Activated gamma-delta T cell treated with Interleukin-2 at 50 U/mL for 16 hours (primary cell): Measurements from ENCODE around the gene HTRA2.

Source experiments
- DNase-seq: peaks from one replicate; pipeline ENCODE4 v3.0.0-alpha.2; 2020

Gene HTRA2

GRCh38 chr2:74566076-74566753 is 36.5 kb downstream of the HTRA2 start:
- no peak for DNase-seq

DNA sequence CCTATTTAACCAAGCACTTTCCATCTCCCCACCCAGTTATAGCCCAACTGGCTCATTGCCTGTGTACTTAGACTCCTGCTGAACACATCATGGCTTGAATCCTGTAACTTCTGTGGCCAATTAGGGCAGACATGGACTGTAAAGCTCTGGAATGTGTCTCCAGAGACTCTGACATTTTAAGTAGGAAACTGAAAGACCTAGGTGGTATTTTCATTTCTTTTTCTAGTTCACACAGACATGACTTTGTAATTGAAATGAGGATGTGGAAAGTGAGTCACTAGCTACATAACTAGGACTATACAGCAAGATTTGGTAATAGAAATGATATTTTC is 37.0 kb downstream of the HTRA2 start:
- no peak for DNase-seq

GRCh38 chr2:74567881-74568280 is 38.1 kb downstream of the HTRA2 start:
- DNase-seq = no peak

DNA sequence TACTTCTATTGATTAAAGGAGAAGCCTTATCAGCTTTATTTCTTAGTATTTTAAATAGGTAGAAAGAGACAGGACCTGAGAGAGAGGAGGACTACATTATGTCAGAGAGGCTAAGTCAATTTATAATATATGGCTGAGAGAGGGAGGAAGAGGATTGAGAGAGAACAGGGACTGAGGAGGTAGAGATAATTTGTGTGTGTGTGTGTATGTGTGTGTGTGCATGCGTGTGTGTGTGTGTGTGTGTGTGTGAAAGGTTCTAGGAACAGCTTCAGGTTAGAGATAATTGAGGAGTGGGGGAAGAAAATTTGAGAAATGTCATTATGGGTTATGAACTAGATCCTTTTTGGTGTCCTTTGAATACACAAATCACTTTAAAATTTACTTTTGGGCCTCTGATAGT is 40.0 kb downstream of the HTRA2 start:
- no peak for DNase-seq

DNA sequence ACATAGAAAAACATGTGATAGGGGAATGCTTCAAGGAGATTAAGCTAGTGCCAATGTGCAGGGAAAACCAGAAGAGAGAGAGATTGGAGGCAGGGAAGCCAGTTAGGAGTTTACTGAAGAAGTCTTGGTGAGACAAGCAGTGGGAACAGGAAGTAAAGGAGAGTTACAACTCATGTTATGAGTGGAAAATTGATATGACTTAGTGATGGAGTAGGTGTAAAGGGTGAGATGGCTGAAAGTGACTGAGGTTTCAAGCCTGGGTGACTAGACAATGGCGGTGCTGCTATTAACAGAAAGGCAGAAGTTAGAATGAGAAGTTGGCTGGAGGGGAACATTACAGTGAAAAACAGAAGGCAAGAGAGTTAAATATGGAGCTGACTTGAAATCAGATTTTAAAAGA is 41.3 kb downstream of the HTRA2 start:
- DNase-seq = no peak

DNA sequence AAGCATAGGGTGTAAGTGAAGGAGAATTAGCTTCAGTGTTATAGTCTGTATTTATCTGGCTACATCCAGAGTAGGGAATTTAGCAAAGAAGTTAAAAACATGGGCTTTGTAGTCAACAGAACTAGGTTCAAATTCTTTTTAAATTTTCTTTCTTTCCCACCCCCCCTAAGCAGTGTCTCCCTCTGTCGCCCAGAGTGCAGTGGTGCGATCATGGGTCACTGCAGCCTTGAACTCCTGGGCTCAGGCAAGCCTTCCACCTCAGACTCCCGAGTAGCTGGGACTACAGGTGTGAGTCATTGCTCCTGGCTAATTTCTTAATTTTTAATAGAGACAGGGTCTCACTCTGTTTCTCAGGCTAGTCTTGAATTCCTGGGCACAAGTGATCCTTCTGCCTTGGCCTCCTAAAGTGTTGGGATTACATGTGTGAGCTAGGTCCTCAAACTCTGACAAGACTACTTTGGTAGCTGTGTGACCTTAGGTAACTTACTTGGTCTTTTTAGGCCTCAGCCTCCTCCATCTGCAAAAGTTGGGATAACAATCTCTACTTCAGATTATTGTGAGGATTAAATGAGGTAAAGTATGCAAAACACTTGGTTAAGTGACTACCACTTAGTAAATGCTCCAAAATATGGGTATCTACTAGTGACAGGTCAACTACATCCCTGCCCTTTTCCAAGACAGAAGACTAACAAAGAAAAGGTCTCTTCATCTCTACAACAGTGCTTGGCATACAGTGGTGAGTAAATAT is 42.6 kb downstream of the HTRA2 start:
- no peak for DNase-seq

DNA sequence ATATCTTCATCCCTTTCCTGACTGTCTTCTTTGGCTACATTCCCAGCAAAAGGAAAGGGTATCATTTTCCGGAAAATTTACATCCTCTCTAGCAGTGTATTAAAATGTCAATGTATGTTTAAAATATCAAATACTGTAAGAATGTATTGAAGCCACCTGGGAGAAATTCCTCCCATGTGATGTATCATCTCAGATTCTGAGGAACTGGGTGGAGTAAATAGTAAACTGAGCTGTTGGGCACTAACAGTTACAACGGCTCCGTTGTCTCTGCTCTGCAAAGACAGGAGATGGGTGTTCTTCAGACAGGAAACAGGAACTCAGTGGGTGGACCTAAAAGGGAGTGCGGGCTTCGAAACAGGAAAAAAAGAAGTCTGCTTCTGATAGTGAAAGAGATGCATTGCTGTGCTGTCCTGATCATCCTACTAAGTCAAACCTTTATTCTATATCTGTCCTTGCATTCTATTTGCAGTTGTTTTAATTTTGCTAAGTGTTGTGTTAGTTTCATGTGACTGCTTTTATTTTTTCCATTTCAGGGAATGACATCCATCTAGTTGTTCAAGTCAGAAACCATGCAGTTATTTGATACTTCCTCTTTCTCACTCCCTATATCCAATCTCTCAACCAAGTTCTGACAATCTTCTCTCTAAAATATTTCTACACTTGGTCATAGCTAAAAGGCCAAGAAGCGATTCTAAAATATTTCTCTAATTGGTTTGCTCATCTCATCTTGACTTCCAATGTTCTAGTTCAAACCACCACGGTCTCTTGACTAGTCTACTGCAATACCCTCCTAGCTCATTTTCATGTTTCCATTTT is 44.2 kb downstream of the HTRA2 start:
- no peak for DNase-seq

DNA sequence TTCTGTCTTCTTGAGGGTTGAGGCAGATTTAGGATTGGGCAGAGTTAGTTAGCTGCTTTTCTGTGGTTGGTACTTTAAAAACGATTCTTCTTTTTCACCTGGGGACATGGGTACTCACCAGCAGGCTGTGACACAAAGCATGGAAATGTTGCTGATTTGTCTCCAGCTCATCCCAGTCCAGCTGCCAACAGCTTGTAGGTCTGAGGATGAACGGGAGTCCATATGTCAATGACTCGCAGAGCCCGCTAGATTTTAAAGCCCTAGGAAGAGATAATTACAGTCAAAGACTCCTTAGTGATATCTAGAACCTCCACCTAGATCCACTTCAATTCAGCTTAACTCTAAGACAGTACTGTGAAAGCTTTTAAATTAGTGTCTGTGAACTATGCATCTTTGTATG is 45.6 kb downstream of the HTRA2 start:
- no peak for DNase-seq

DNA sequence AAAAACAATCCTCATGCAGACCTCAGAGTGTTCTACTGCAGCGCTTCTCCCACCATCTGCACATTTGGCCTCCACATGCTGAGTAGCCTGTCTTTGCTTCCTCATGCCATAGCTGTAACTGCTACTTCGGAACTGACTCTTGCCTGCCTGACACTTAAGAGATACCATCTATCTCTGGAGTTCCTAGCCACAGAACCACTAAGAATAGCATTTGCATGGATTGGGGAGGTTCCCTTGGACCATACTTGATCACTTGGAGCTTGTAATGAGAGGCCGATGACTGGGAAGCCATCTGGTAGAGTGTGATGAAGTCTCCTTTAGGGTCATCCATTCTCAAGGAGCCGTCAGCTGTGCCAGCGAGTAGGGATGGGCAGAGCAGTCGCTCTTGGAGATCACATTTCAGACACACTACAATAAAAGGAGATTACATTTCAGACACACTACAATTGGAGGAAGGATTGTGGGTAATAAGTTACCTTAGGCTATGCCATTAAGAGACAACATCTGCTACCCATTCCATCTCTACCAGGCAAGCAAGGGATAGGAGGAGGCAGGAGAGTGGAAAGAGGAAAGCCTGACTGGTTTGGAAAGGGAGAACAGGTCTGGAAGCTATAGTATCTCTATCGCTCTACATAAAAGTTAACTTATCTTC is 46.6 kb downstream of the HTRA2 start:
- no peak for DNase-seq

- no peak for DNase-seq
These were observed 47.1 kb downstream of the HTRA2 start for GRCh38 chr2:74576863-74577229.

DNA sequence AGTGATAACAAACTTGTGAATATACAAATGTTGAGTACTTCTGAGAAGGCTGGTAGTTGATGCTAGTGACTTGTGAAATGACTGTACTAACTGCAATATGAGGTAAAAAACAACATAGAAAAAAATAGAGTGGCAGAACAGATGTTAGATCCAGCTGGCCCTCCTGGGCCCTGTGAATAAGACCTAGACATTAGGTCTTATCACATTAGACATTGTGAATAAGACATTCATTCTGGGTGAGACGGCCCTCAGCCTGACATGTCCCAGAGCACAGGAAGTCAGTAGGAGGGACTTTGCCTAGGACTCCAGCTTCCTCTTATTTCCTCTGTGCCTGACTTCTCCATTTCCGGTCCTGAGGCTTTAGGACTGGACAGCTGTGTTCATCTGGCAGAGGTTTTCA is 47.7 kb downstream of the HTRA2 start:
- DNase-seq = no peak

GRCh38 chr2:74578408-74578807 is 48.7 kb downstream of the HTRA2 start:
- DNase-seq = no peak

GRCh38 chr2:74581463-74581862 is 51.7 kb downstream of the HTRA2 start:
- no peak for DNase-seq

- no peak for DNase-seq
These were observed 52.5 kb downstream of the HTRA2 start for GRCh38 chr2:74582184-74582583.
